Epidermal melanocyte (primary cell): ENCODE results near the gene SPPL3.
"Not testable (repeated sequence)": the region's sequence is repeated elsewhere in the genome, so short reads cannot be mapped to it uniquely, and the experiment has no call there.

Experiments
- DNase-seq: peaks from one replicate; pipeline ENCODE4 v3.0.0; 2011; ENCODE audit warnings: low spot score; ENCODE audit not compliant: insufficient read length

SPPL3 gene

GRCh38 chr12:120844768-120845449 lies 59.2 kb downstream of the SPPL3 start:
- DNase-seq = no peak

GRCh38 chr12:120844297-120844696 lies 59.9 kb downstream of the SPPL3 start:
- no peak for DNase-seq

DNA sequence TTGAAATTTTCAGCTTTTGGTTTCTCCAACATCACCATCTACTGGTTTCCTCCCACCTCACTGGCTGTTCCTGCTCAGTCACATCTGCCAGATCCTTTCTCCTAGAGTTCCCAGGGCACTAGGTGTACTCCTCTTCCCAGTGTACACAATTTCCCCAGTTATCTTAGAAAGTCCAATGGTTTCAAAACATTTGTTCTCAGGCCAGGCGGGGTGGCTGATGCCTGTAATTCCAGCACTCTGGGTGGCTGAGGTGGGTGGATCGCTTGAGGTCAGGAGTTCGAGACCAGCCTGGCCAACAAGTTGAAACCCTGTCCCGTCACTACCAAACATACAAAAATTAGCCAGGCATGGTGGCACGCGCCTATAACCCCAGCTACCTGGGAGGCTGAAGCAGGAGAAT lies 60.7 kb downstream of the SPPL3 start:
- DNase-seq = no peak

DNA sequence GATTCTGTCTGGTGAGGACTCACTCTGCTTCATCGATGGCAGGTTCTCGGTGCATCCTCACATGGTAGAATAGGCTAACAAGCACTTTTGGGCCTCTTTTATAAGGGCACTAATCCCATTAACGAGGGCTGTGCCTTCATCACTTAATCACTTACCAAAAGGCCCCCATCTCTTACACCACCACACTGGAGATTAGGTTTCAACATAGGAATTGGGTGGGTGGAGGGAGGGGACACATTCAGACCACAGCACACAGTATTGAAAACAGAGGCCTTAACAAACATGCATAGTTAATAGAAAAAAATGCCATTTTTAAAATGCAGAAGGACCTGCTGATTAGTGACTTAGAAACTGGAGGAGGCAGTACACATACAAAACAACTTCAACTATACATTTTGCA lies 61.6 kb downstream of the SPPL3 start:
- no peak for DNase-seq

DNA sequence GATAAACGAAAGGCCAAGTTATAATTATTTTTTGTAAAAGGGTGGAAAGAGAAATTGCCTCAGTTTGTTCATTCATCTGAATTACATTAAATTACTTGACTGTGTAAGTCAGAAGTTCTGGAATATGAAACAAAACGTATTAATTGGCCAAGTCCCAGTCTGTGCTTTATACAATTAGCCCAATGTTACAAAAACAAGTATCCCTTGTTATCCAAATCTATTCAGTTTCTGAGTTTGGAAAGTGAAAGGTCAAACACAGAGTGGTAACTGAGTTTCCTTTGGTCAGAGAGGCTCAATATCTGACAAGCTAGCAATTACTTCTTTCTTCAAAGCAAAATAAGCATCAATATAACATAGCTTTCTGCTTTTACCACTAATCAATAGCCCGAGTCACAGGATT lies 62.6 kb downstream of the SPPL3 start:
- peak; percentile 76 for DNase-seq

DNA sequence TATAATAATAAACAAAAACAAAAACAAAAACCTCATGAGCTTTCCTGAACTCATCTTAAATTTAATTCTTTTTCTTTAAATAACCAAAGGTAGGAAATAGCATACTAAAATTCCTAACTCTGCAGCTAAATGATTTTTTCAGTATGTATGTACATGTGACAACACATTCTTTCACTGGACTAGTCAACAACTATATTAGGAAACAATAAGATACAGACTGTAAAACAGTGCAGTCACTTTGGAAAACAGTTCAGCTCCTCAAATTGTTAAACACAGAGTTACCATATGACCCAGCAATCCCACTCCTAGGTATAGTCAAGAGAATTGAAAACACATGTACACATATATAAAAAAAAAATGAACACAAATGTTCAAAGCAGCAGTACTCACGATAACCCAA lies 64.7 kb downstream of the SPPL3 start:
- no peak for DNase-seq

DNA sequence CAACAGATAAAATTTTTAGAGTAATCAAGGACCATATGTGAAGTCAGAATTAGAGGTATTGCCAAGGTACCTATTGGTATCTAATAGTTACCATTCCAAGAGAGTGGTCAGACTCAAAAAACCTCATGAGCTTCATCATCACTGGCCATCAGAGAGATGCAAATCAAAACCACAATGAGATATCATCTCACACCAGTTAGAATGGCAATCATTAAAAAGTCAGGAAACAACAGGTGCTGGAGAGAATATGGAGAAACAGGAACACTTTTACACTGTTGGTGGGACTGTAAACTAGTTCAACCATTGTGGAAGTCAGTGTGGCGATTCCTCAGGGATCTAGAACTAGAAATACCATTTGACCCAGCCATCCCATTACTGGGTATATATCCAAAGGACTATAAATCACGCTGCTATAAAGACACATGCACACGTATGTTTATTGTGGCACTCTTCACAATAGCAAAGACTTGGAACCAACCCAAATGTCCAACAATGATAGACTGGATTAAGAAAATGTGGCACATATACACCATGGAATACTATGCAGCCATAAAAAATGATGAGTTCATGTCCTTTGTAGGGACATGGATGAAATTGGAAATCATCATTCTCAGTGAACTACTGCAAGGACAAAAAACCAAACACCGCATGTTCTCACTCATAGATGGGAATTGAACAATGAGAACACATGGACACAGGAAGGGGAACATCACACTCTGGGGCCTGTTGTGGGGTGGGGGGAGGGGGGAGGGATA lies 65.4 kb downstream of the SPPL3 start:
- DNase-seq = not testable (repeated sequence)

DNA sequence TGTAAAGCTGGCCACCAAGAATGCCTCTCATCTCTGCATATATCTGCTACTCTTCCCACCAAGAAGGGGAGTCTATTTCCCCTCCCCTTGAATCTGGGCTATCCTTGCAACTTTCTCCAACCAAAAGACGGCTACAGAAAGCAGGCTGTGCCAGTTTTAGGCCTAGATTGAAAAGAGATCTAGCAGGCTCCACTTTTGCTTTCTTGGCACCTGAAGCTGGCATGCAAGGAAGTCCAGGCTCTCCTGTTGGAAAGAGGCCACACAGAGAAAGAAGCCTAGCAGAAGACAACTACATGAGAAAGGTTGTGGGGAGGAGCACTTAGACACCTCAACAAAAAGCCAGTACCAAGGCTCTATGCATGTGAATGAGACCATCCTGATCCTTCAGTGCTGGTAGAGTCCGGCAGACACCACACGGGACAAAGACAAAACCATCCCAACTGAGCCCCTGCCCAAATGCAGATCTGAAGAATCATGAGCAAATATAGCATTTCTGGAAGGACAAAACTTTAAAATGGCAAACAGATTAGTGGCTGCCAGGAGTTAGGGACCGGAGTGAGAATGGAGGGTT lies 68.0 kb downstream of the SPPL3 start:
- no peak for DNase-seq

DNA sequence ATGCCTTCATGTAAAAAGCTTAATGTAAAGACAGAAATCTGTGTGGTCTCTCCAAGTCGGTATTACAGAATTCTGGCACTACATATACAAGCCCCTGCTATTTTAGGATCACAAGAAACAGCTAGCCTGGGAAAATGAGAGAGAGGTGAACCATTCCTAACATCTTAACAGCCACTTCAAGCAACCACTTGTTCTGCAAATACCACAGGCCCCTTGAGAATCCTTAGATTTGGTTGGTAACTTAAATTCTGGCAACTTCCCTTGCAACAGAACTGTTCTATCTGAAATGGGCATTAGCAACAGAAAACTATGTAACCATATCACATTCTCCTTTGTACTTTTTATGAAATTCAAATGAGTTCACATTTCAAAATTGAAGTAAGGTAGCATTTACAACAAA lies 68.5 kb downstream of the SPPL3 start:
- DNase-seq = no peak

GRCh38 chr12:120835304-120835612 lies 68.9 kb downstream of the SPPL3 start:
- no peak for DNase-seq

DNA sequence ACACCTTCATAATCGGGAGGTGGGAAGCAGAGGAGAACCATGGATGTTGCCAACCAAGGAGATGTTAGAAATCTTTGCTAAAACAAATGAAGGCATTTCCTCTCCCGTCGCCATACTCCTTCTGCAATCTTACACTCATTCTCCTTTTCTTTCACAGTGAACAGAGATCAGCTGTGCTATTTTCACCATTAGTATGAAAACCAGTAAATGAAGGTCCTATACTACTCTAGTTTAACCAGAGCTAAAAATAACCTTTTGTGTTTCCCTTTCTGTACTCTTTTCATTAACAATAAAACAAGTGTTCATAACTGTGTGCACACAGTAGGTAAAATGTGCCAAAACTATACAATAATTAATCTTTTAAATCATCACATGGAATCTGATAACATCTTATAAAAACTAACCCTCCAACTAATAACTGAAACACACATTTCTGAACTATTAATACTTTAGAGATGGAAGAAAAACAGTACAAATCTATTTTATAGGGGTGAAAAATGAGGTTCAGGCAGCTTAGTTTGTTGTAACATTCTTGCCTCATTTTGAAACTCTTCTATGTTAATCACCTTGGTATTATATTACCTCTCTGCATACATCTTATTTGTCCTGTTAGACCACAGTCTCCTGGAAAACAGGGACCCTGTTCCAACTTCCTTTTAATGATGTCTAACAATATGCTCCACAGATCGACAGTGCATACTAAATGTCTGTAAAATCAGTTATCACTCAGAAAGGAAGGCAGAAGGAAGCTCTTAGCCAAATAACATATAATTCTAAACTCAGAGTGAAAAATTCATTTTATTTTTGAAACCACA lies 69.5 kb downstream of the SPPL3 start:
- no peak for DNase-seq

- no peak for DNase-seq
These were observed 70.3 kb downstream of the SPPL3 start for GRCh38 chr12:120833849-120834248.

- DNase-seq = no peak
These were observed 71.4 kb downstream of the SPPL3 start for GRCh38 chr12:120832737-120833136.

DNA sequence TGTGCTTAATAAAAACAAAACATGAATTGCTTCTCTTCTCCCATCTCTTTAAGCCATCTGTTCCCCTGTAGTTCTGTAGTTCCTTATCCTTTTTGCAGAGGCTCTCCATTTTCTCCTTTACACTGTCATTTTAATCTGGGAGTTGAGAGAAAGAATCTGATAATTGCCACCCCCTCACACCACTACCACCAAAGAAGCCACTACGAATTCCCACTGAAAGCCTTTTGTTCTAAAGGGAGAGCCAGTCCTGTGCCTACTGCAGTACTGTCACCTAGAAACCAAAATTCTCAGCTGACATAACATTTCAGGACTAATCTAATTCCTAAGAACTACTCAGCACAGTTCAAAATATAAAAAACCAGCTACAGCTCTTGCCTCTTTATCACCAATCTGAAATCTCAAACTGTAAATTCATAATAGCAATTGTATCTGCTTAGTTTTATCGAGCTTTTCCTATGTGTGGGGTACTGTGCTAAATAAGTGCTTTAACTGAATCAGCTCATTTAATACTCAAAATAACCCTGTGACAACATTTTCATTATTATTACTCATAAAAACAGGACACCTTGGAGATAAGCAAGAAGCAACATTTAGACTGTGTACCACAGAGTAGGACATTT lies 72.4 kb downstream of the SPPL3 start:
- no peak for DNase-seq

DNA sequence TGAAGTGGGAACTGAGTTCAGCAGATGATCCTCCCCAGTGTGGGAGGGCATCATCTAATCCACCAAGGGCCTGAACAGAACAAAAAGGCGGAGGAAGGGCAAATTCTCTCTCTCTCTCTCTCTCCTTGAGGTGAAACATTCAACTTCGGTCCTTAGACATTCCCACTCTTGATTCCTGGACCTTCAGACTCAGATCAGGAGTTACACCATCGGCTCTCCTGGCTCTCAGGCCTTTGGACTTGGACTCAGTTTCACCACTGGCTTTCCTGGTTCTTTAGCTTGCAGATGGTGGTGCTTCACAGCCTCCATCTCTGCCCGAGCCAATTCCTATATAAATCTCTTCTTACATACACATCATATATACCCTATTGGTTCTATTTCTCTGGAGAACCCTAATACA lies 73.2 kb downstream of the SPPL3 start:
- DNase-seq = no peak

GRCh38 chr12:120830052-120830940 lies 73.9 kb downstream of the SPPL3 start:
- DNase-seq = no peak

GRCh38 chr12:120826335-120826734 lies 77.8 kb downstream of the SPPL3 start:
- no peak for DNase-seq

DNA sequence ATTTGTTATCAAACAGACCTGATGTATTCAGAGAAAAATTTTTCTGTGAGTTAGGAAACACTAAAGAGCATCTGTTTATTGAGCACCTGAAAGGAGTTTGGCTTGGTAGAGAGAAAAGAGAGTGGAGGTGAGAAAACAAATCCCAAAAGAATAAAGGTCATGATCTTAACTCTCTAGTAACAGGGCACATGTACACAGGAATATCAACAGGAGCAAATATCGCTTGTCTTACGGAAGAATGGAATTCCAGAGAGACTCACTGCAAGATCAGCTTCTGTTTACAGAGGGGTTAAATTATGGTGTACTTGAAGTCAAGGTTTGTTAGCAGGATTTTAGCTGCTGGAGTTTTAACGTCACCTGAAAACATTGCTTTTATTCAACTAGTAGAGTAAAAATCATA lies 78.8 kb downstream of the SPPL3 start:
- no peak for DNase-seq

DNA sequence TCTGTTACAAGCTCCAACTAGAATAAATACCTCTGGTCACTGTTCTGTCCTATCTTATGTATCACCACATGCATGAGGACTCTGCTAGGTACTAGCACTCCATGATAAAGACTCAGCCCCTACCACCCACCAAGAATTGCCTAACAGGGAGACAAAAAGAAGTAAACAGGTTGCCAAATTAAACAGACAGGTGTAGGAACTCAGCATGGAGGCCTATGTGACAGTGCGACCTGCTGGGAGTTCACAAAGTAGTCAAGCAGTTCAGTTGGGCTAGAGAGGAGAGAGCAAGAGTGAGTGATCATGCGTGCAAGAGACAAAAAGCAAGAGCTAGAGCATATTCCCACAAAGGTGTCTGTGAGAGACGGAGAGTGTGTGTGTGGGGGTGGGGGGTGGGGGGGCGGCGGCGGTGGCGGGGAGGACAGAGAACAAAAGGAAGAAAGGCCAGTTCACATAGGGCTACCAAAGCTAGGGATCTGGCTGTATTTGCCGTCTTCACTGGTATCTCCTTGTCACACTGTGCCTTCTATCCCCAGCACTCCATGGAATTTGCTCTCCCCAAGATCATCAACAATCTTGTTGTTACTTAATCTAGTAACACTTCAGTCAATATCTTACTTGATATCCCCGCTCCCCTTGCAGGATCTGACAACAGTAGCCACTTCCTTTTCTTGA lies 81.2 kb downstream of the SPPL3 start:
- DNase-seq = no peak

- DNase-seq = no peak
These were observed 82.3 kb downstream of the SPPL3 start for GRCh38 chr12:120821878-120822277.
